ENCODE measurements around the gene CEP89.

DNA sequence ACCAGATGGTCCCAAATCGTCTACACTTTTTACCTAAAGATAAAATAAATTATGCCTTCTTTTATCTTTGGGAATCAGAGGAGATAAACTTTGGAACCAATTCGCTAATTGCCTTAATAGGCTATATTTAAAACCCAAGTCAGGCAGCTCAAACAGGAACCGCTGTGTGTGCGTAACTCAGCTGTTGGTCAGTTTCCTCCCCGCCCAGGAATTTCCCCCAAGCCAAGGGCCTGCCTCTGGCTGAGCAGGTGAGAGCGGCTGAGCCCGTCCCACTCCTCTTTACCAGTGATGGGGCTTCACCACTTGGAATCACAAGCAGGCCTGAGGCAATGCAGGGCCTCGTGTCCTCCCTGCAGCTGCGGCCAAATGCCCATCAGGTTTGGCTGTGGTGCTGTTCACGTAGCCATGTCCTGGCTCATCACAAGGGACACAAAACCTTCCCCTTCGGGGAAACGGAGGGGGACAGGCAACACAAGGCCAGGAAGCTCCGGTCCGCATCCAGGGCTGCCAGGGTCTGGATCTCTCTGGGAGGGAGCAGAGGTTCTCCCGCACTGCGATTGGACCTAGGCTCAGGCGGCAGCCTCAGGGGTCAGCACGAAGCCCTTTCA lies 101.7 kb downstream of the CEP89 start:
- TF ChIP-seq, protein P1, sequence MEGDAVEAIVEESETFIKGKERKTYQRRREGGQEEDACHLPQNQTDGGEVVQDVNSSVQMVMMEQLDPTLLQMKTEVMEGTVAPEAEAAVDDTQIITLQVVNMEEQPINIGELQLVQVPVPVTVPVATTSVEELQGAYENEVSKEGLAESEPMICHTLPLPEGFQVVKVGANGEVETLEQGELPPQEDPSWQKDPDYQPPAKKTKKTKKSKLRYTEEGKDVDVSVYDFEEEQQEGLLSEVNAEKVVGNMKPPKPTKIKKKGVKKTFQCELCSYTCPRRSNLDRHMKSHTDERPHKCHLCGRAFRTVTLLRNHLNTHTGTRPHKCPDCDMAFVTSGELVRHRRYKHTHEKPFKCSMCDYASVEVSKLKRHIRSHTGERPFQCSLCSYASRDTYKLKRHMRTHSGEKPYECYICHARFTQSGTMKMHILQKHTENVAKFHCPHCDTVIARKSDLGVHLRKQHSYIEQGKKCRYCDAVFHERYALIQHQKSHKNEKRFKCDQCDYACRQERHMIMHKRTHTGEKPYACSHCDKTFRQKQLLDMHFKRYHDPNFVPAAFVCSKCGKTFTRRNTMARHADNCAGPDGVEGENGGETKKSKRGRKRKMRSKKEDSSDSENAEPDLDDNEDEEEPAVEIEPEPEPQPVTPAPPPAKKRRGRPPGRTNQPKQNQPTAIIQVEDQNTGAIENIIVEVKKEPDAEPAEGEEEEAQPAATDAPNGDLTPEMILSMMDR (IDR thresholded peaks at IDR 0.05 in 4 of 5, conservative IDR thresholded peaks at IDR 0.05 in 1 of 5), result no peak
- TF ChIP-seq POLR2A (IDR thresholded peaks at IDR 0.05), result no peak
